A549 (cell line): Measurements from ENCODE around the gene TGFBI. TPM values are rescaled to one million over a fixed set of nuclear protein-coding genes. Genes with fewer than 3 reads are reported as not detected.
A peak's percentile ranks its signal among the peaks of the same experiment; 100 is the strongest.

Experiments used
- ATAC-seq, 2 experiments: fragments of 200-7000 bp in 1 of 2; fragments of >200 bp in 1 of 2; cut with Nextera tagmentation in 1 of 2; cut with Tn5 transposase in 1 of 2; 3 replicates each; pipeline versions ENCODE4 v1.8.0 to v1.9.1; 2018 to 2020; ENCODE audit warnings: mild to moderate bottlenecking in 1 of 2, moderate library complexity in 1 of 2
- CTCF ChIA-PET: fragments of 300-600 bp; sonication (Branson Sonifier 250); formaldehyde crosslinking; extraction: SDS; loops from one replicate; lab custom pipeline; 2021; ENCODE audit warnings: antibody characterized with exemption, inconsistent platforms; lab: Yijun Ruan, JAX
- POLR2A ChIA-PET: fragments of 350-600 bp; formaldehyde crosslinking; extraction: SDS; loops from one replicate; lab custom pipeline; 2021; ENCODE audit warnings: antibody characterized with exemption, inconsistent platforms; lab: Yijun Ruan, JAX
- DNase-seq, 2 experiments: peaks; one replicate each; pipeline versions ENCODE4 v3.0.0 to v3.0.0-alpha.2; 2011 to 2016; ENCODE audit warnings: low read depth in 1 of 2, low spot score in 1 of 2
- FAIRE-seq: peaks from 2 replicates; lab custom pipeline; 2011; peaks lifted over from hg19 to GRCh38; lab: Jason Lieb, UNC
- H3K27ac ChIP-seq, 2 experiments: fragments of >200 bp; sonication (Bioruptor Twin); formaldehyde crosslinking; 3 replicates each; pipeline ENCODE4 v1.5.1; 2016 to 2017
- H3K4me1 ChIP-seq: fragments of >200 bp; sonication (Bioruptor Twin); formaldehyde crosslinking; 3 replicates; pipeline ENCODE4 v1.6.1; 2016
- H3K4me2 ChIP-seq: fragments of >200 bp; sonication (Bioruptor Twin); formaldehyde crosslinking; 3 replicates; pipeline ENCODE4 v1.6.1; 2016
- H3K4me3 ChIP-seq: fragments of >200 bp; sonication (Bioruptor Twin); formaldehyde crosslinking; 3 replicates; pipeline ENCODE4 v1.5.1; 2016
- H3K9me3 ChIP-seq: fragments of >200 bp; sonication (Bioruptor Twin); formaldehyde crosslinking; 3 replicates; pipeline ENCODE4 v1.6.1; 2016
- CEBPB ChIP-seq, 2 experiments: fragments of >200 bp in 1 of 2; sonication (Bioruptor Twin) in 1 of 2; formaldehyde crosslinking in 1 of 2; IDR thresholded peaks; 2 replicates each; pipeline ENCODE4 v1.6.1; 2012 to 2016
- CHD4 ChIP-seq: fragments of 200-600 bp; sonication (generic); IDR thresholded peaks from 2 replicates; pipeline ENCODE4 v1.6.1; 2016; ENCODE audit warnings: antibody characterized with exemption, mild to moderate bottlenecking, borderline replicate concordance
- ESRRA ChIP-seq: fragments of 150-350 bp; IDR thresholded peaks from 2 replicates; pipeline ENCODE4 v1.6.1; 2014; ENCODE audit warnings: mild to moderate bottlenecking, low read length, borderline replicate concordance
- FOSL2 ChIP-seq, 2 experiments: fragments of 450-650 bp in 1 of 2; fragments of >200 bp in 1 of 2; sonication (Bioruptor Twin) in 1 of 2; formaldehyde crosslinking; IDR thresholded peaks; 2 replicates each; pipeline versions ENCODE4 v1.5.0 to v1.6.1; 2016 to 2020; ENCODE audit warnings: mild to moderate bottlenecking in 1 of 2, moderate library complexity in 1 of 2
- GATA3 ChIP-seq: IDR thresholded peaks from 2 replicates; pipeline ENCODE4 v1.6.1; 2012; ENCODE audit warnings: borderline replicate concordance
- HEYL ChIP-seq: fragments of 250-450 bp; sonication (Bioruptor Pico); IDR thresholded peaks from 2 replicates; pipeline ENCODE4 v1.8.0; 2021; ENCODE audit warnings: mild to moderate bottlenecking, moderate library complexity
- HOXA7 ChIP-seq: fragments of 250-450 bp; sonication (Bioruptor Pico); IDR thresholded peaks from 2 replicates; pipeline ENCODE4 v1.5.0; 2020; ENCODE audit warnings: mild to moderate bottlenecking, moderate library complexity
- HOXB13 ChIP-seq: fragments of 250-450 bp; sonication (Bioruptor Pico); IDR thresholded peaks from 2 replicates; pipeline ENCODE4 v1.5.0; 2020; ENCODE audit warnings: low read depth, mild to moderate bottlenecking, moderate library complexity
- HOXB5 ChIP-seq: fragments of 250-450 bp; sonication (Bioruptor Pico); IDR thresholded peaks from 2 replicates; pipeline ENCODE4 v1.5.0; 2020; ENCODE audit warnings: mild to moderate bottlenecking, moderate library complexity
- JUN ChIP-seq, 2 experiments: fragments of >200 bp; sonication (Bioruptor Twin); formaldehyde crosslinking; IDR thresholded peaks; 2 replicates in 1 of 2; 3 replicates in 1 of 2; pipeline ENCODE4 v1.6.1; 2016 to 2017
- JUNB ChIP-seq: fragments of >200 bp; sonication (Bioruptor Twin); formaldehyde crosslinking; IDR thresholded peaks from 2 replicates; pipeline ENCODE4 v1.6.1; 2016
- MYC ChIP-seq: IDR thresholded peaks from 2 replicates; pipeline ENCODE4 v1.6.1; 2012; ENCODE audit warnings: mild to moderate bottlenecking, inconsistent platforms, low read length, improper control_type of control experiment, borderline replicate concordance
- NR3C1 ChIP-seq: fragments of >200 bp; sonication (Bioruptor Twin); formaldehyde crosslinking; IDR thresholded peaks from 3 replicates; pipeline ENCODE4 v1.6.1; 2017
- POLR2AphosphoS2 ChIP-seq: conservative IDR thresholded peaks from 2 replicates; pipeline ENCODE4 v1.6.1; 2012; ENCODE audit warnings: low read length, improper control_type of control experiment, inconsistent platforms
- SMC3 ChIP-seq: fragments of >200 bp; sonication (Bioruptor Twin); formaldehyde crosslinking; IDR thresholded peaks from 3 replicates; pipeline ENCODE4 v1.6.1; 2018; ENCODE audit warnings: inconsistent platforms
- SREBF2 ChIP-seq: fragments of 450-650 bp; IDR thresholded peaks from 2 replicates; pipeline ENCODE4 v1.6.1; 2014; ENCODE audit warnings: mild to moderate bottlenecking, moderate library complexity
- ZC3H11A ChIP-seq: fragments of 450-650 bp; IDR thresholded peaks from 2 replicates; pipeline ENCODE4 v1.6.1; 2014; ENCODE audit warnings: antibody characterized with exemption, mild to moderate bottlenecking
- WGBS: methylation state at CpG from one replicate; pipeline ENCODE4 v1.1.6; 2017; ENCODE audit errors: missing lambda C conversion rate; 5-methylcytosine and 5-hydroxymethylcytosine counted together
- polyA plus RNA-seq, 4 experiments: library from polyadenylated mRNA; depleted of rRNA in 3 of 4; stranded (reverse); fragments of >200 nt; fragmentation: RNase III in 1 of 4; extraction: RNeasy Plus Mini Kit Qiagen cat#74134 plus additional on column Dnase treatment in 1 of 4; gene quantifications; 2 replicates in 3 of 4; 3 replicates in 1 of 4; pipeline ENCODE4 v1.2.3, GENCODE V29; 2011 to 2017
- TF ChIP-seq, protein P1 (sequence below): fragments of >200 bp; sonication (Bioruptor Twin); formaldehyde crosslinking; IDR thresholded peaks from 3 replicates; pipeline ENCODE4 v1.6.1; 2016
- TF ChIP-seq, protein P2 (sequence below): fragments of 150-350 bp; IDR thresholded peaks from 2 replicates; pipeline ENCODE4 v1.6.1; 2014; ENCODE audit warnings: low read depth, mild to moderate bottlenecking, low read length
- TF ChIP-seq, protein P3 (sequence below): IDR thresholded peaks from 2 replicates; pipeline ENCODE4 v1.6.1; 2012; ENCODE audit warnings: low read depth, borderline replicate concordance
- TF ChIP-seq, protein P4 (sequence below): fragments of 250-450 bp; sonication (Bioruptor Pico); IDR thresholded peaks from 2 replicates; pipeline ENCODE4 v1.5.0; 2021; ENCODE audit warnings: mild to moderate bottlenecking, moderate library complexity, borderline replicate concordance
- TF ChIP-seq, protein P5 (sequence below): IDR thresholded peaks from 2 replicates; pipeline ENCODE4 v1.6.1; 2012

Gene TGFBI
- polyA plus RNA-seq, 2 of the 4 experiments (the other 2 are of a cell fraction), result 1,135 to 1,859 TPM

DNA sequence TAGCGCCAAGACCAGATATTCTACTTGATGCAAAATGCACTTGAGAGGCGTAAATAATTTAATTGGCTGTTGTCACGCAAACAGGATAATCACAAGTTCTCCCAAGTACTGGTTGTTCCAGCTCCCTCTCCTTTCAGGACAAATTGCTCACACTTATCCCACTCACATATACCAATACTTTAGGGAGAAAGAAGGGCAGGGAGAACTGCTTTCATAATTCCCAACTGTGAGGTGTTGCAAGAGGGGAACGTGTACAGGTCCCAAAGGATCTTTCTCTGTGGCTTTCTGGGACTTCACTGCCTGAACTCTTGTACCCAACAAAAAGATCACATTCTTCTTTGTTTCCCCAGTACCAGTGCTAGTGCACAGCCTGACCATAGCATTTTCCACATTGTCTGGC, 21.5 kb upstream of the TGFBI start:
- ATAC-seq (peak; percentile 2 to 9; a peak in 3 of 6 replicates), DNase-seq (no peak), FAIRE-seq (no peak)
- Histone ChIP-seq H3K4me1 (peaks cover 65% of the 10 kb centered on the region), H3K27ac (peak overlapping the region; percentile 92 to 96), H3K9me3 (no peaks in the 10 kb centered on the region), H3K4me3 (no peak overlapping the region), H3K4me2 (peak overlapping the region; percentile 45)
- ChIA-PET POLR2A (interaction anchor here (1.5 to 3.8 kb wide), 3 partner anchors 14 to 24 kb away, joined by 11 to 31 read pairs (median 17); partner anchors contain the start of gene TGFBI), CTCF (interaction anchor here (0.9 to 4.1 kb wide), 13 partner anchors 9 to 75 kb away, joined by 3 to 25 read pairs (median 12); partner anchors contain the start of gene TGFBI)
- TF ChIP-seq HEYL (CRISPR knock-in tag), result no peak
- TF ChIP-seq JUNB, result no peak
- no peak for TF ChIP-seq ESRRA
- TF ChIP-seq CEBPB (IDR thresholded peaks at IDR 0.05), result peak in 1 of 2 experiments; percentile 66; a peak in 1 of 4 replicates
- no peak for TF ChIP-seq ZC3H11A
- TF ChIP-seq, protein P1, sequence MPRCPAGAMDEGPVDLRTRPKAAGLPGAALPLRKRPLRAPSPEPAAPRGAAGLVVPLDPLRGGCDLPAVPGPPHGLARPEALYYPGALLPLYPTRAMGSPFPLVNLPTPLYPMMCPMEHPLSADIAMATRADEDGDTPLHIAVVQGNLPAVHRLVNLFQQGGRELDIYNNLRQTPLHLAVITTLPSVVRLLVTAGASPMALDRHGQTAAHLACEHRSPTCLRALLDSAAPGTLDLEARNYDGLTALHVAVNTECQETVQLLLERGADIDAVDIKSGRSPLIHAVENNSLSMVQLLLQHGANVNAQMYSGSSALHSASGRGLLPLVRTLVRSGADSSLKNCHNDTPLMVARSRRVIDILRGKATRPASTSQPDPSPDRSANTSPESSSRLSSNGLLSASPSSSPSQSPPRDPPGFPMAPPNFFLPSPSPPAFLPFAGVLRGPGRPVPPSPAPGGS, result no peak
- TF ChIP-seq MYC, result no peak
- TF ChIP-seq CHD4, result no peak
- WGBS, result 51% methylated on average over 4 of the region's 4 CpGs

DNA sequence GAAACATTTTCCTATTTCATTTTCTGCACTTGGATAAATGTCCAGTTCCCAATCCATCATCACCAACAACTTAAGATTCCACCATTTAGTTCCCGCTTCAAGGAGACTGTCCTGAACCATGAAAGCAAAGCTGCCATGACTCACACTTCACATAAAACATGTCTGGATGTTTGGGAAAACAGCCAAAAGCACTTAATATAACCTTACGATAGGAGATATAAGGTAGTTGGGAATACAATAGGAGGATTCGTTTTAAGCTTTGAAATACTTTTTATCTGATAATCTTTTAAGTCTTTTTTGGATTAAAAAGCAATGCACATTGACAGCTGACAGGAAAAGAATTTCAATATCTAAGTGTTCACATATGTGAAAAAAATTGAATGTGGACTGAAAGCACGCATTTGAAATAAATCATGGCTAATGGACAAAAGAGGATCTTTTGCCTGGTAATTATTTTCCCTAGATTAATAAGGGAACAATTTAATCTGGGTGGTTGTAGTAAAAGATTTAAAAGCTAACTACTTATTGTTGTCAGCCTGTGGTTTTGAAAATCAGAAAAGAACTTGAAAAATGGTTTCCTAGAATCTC, 17.3 kb upstream of the TGFBI start:
- ATAC-seq, result peak in 1 of 2 experiments; percentile 55; a peak in 3 of 6 replicates
- peaks cover 77% of the 10 kb centered on the region for H3K4me1 ChIP-seq
- no peaks in the 10 kb centered on the region for H3K9me3 ChIP-seq
- 9% methylated on average over 4 of the region's 4 CpGs for WGBS
- H3K4me3 ChIP-seq, result no peak overlapping the region
- TF ChIP-seq, protein P2, sequence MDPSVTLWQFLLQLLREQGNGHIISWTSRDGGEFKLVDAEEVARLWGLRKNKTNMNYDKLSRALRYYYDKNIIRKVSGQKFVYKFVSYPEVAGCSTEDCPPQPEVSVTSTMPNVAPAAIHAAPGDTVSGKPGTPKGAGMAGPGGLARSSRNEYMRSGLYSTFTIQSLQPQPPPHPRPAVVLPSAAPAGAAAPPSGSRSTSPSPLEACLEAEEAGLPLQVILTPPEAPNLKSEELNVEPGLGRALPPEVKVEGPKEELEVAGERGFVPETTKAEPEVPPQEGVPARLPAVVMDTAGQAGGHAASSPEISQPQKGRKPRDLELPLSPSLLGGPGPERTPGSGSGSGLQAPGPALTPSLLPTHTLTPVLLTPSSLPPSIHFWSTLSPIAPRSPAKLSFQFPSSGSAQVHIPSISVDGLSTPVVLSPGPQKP, result no peak
- TF ChIP-seq SMC3 (0 out of 3 replicates have a peak, but pooled peaks have one; percentile 6), FOSL2 (IDR thresholded peaks at IDR 0.05) (peak; percentile 60), FOSL2 (CRISPR knock-in tag; IDR thresholded peaks at IDR 0.05) (peak; percentile 94), JUN (IDR thresholded peaks at IDR 0.05) (0 out of 5 replicates have a peak, but pooled peaks of 1 of the 2 experiments have one; percentile 51), CEBPB (IDR thresholded peaks at IDR 0.05) (0 out of 4 replicates have a peak, but pooled peaks of 1 of the 2 experiments have one; percentile 25), HOXA7 (CRISPR knock-in tag) (0 out of 2 replicates have a peak, but pooled peaks have one; percentile 56), JUNB (peak; percentile 67), POLR2AphosphoS2 (no peak), HOXB5 (peak; percentile 68), NR3C1 (no peak), SREBF2 (no peak), HOXB13 (no peak), GATA3 (peak; percentile 78; the same call in 1 of the 2 replicates)
- TF ChIP-seq, protein P3, sequence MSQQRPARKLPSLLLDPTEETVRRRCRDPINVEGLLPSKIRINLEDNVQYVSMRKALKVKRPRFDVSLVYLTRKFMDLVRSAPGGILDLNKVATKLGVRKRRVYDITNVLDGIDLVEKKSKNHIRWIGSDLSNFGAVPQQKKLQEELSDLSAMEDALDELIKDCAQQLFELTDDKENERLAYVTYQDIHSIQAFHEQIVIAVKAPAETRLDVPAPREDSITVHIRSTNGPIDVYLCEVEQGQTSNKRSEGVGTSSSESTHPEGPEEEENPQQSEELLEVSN, result no peak; the same call in 1 of the 2 replicates
- TF ChIP-seq, protein P4, sequence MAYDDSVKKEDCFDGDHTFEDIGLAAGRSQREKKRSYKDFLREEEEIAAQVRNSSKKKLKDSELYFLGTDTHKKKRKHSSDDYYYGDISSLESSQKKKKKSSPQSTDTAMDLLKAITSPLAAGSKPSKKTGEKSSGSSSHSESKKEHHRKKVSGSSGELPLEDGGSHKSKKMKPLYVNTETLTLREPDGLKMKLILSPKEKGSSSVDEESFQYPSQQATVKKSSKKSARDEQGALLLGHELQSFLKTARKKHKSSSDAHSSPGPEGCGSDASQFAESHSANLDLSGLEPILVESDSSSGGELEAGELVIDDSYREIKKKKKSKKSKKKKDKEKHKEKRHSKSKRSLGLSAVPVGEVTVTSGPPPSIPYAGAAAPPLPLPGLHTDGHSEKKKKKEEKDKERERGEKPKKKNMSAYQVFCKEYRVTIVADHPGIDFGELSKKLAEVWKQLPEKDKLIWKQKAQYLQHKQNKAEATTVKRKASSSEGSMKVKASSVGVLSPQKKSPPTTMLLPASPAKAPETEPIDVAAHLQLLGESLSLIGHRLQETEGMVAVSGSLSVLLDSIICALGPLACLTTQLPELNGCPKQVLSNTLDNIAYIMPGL (CRISPR knock-in tag), result no peak
- TF ChIP-seq, protein P5, sequence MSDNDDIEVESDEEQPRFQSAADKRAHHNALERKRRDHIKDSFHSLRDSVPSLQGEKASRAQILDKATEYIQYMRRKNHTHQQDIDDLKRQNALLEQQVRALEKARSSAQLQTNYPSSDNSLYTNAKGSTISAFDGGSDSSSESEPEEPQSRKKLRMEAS, result peak; percentile 78
- TF ChIP-seq, all 56 proteins: peak for 9
- H3K27ac ChIP-seq, result peak overlapping the region; percentile 96 to 97
- FAIRE-seq (peak; percentile 100), DNase-seq (peak; percentile 45 to 84)
- ChIA-PET POLR2A (interaction anchor here (0.7 to 3.2 kb wide), 6 partner anchors 17 to 46 kb away, joined by 3 to 20 read pairs (median 4); partner anchors contain the start of gene TGFBI), CTCF (interaction anchor here (0.6 to 3.8 kb wide), 10 partner anchors 8 to 435 kb away, joined by 3 to 22 read pairs (median 4); no protein-coding TSS in a partner anchor)
- peak overlapping the region; percentile 60 for H3K4me2 ChIP-seq
